PC-3 (cell line): ENCODE measurements around the gene SPIB. TPM values are rescaled to one million over a fixed set of nuclear protein-coding genes. Genes with fewer than 3 reads are reported as not detected.

Experiments
- ATAC-seq: fragments of 200-7000 bp; cut with Tn5 transposase; 2 replicates; pipeline ENCODE4 v1.9.1; 2020; ENCODE audit warnings: mild to moderate bottlenecking, moderate library complexity
- BruUV-seq: library from RNA; stranded (reverse); fragments of 400-500 nt; replicated peaks from 2 replicates; lab custom pipeline; 2021; lab: Mats Ljungman, UMichigan
- CTCF ChIA-PET: fragments of 300-600 bp; sonication (Branson Sonifier 250); formaldehyde crosslinking; loops from one replicate; lab custom pipeline; 2022; ENCODE audit warnings: antibody characterized with exemption; lab: Charles Lee
- POLR2A ChIA-PET: fragments of 300-600 bp; sonication (Branson Sonifier 250); formaldehyde crosslinking; loops from one replicate; lab custom pipeline; 2022; ENCODE audit warnings: antibody characterized with exemption; ENCODE audit not compliant: unreplicated experiment; lab: Charles Lee
- DNase-seq: peaks from one replicate; pipeline ENCODE4 v3.0.0-alpha.2; 2015
- H2AFZ ChIP-seq: fragments of 300-600 bp; sonication (generic); 2 replicates; pipeline ENCODE4 v1.6.0; 2016; ENCODE audit warnings: antibody characterized with exemption, low read length
- H3F3A ChIP-seq: fragments of 300-600 bp; sonication (generic); one replicate; pipeline ENCODE4 v1.6.0; 2017; ENCODE audit warnings: antibody characterized with exemption, low read length, control low read depth, mild to moderate bottlenecking; ENCODE audit not compliant: unreplicated experiment
- H3K27ac ChIP-seq: fragments of 300-600 bp; sonication (generic); 2 replicates; pipeline ENCODE4 v1.5.1; 2016; ENCODE audit warnings: mild to moderate bottlenecking, low read length
- H3K27me3 ChIP-seq: fragments of 300-600 bp; sonication (generic); 2 replicates; pipeline ENCODE4 v1.6.1; 2016; ENCODE audit warnings: low read length, mixed read lengths
- H3K36me3 ChIP-seq: fragments of 300-600 bp; sonication (generic); 2 replicates; pipeline ENCODE4 v1.6.1; 2016; ENCODE audit warnings: low read depth, mixed run types, low read length, mixed read lengths
- H3K4me1 ChIP-seq: fragments of 300-600 bp; sonication (generic); 2 replicates; pipeline ENCODE4 v1.5.1; 2016; ENCODE audit warnings: low read length; ENCODE audit not compliant: insufficient read depth
- H3K4me2 ChIP-seq: fragments of 300-600 bp; sonication (generic); 2 replicates; pipeline ENCODE4 v1.6.0; 2016; ENCODE audit warnings: low read length
- H3K4me3 ChIP-seq: fragments of 300-600 bp; sonication (generic); 2 replicates; pipeline ENCODE4 v1.5.1; 2016; ENCODE audit warnings: mild to moderate bottlenecking, low read length, mixed read lengths
- H3K79me2 ChIP-seq: fragments of 300-600 bp; sonication (generic); 2 replicates; pipeline ENCODE4 v1.6.1; 2017; ENCODE audit warnings: low read length, mixed read lengths
- H3K9ac ChIP-seq: fragments of 300-600 bp; sonication (generic); 2 replicates; pipeline ENCODE4 v1.6.0; 2016; ENCODE audit warnings: mild to moderate bottlenecking, low read length
- H3K9me2 ChIP-seq: fragments of 300-600 bp; sonication (generic); replicated peaks from 2 replicates; pipeline ENCODE4 v1.6.1; 2016; ENCODE audit warnings: mixed run types, low read length, mixed read lengths
- H3K9me3 ChIP-seq: fragments of 300-600 bp; sonication (generic); 2 replicates; pipeline ENCODE4 v1.6.1; 2016; ENCODE audit warnings: low read length, mixed read lengths
- H4K20me1 ChIP-seq: fragments of 300-600 bp; sonication (generic); 2 replicates; pipeline ENCODE4 v1.6.1; 2016; ENCODE audit warnings: low read length, mixed read lengths
- CTCF ChIP-seq: fragments of 300-600 bp; sonication (generic); conservative IDR thresholded peaks from 2 replicates; pipeline ENCODE4 v1.5.1; 2017; ENCODE audit warnings: antibody characterized with exemption, low read depth, mild to moderate bottlenecking, low read length
- EZH2 ChIP-seq: fragments of 300-600 bp; sonication (generic); IDR thresholded peaks from one replicate; pipeline ENCODE4 v1.6.1; 2017; ENCODE audit warnings: antibody characterized with exemption, mild to moderate bottlenecking, low read length; ENCODE audit not compliant: unreplicated experiment
- EZH2phosphoT487 ChIP-seq: fragments of 300-600 bp; sonication (generic); IDR thresholded peaks from 2 replicates; pipeline ENCODE4 v1.6.1; 2018; ENCODE audit warnings: mild to moderate bottlenecking, antibody characterized with exemption, low read length, borderline replicate concordance
- intact Hi-C: fragments of 100-400 bp; cut with micrococcal nuclease; formaldehyde crosslinking; loops from 2 replicates; pipeline ENCODE4 v1.9.0; 2023
- total RNA-seq: library from RNA; depleted of rRNA; stranded (reverse); fragments of >200 nt; gene quantifications from 2 replicates; pipeline ENCODE4 v1.2.3, GENCODE V29; 2014

The SPIB gene
- total RNA-seq, 1 experiment from 2014 or later = not detected

- Histone ChIP-seq H4K20me1 (no peaks in the 10 kb centered on the region), H3K4me2 (no peak overlapping the region), H3K36me3 (no peaks in the 10 kb centered on the region), H3K27me3 (no peaks in the 10 kb centered on the region), H3K4me3 (no peak overlapping the region), H3K27ac (no peak overlapping the region), H3K4me1 (no peaks in the 10 kb centered on the region), H3K9ac (no peak overlapping the region), H3K9me3 (no peaks in the 10 kb centered on the region), H2AFZ (no peak overlapping the region), H3F3A (no peaks in the 10 kb centered on the region), H3K9me2 (no peaks in the 10 kb centered on the region), H3K79me2 (no peaks in the 10 kb centered on the region)
- DNase-seq (peak; percentile 21), ATAC-seq (no peak)
- intact Hi-C loops = no loop called here
- ChIA-PET POLR2A (no interaction called here), CTCF (no interaction called here)
- TF ChIP-seq EZH2 (no peak), CTCF (no peak), EZH2phosphoT487 (no peak)
- no TSS peak for BruUV-seq
These were observed 30.6 kb downstream of the SPIB start for GRCh38 chr19:50449236-50449899.

- Histone ChIP-seq H3F3A (no peaks in the 10 kb centered on the region), H3K4me2 (no peak overlapping the region), H3K27ac (no peak overlapping the region), H3K4me3 (no peak overlapping the region), H3K4me1 (no peaks in the 10 kb centered on the region), H4K20me1 (no peaks in the 10 kb centered on the region), H3K9me2 (no peaks in the 10 kb centered on the region), H2AFZ (no peak overlapping the region), H3K9ac (no peak overlapping the region), H3K9me3 (no peaks in the 10 kb centered on the region), H3K79me2 (no peaks in the 10 kb centered on the region), H3K36me3 (no peaks in the 10 kb centered on the region), H3K27me3 (no peaks in the 10 kb centered on the region)
- no peak for TF ChIP-seq EZH2
- TF ChIP-seq CTCF = no peak
- TF ChIP-seq EZH2phosphoT487 = no peak
- ATAC-seq (no peak), DNase-seq (no peak)
- POLR2A ChIA-PET = no interaction called here
- no TSS peak for BruUV-seq
- CTCF ChIA-PET = no interaction called here
- intact Hi-C loops = no loop called here
These were observed 31.9 kb downstream of the SPIB start for GRCh38 chr19:50450369-50451222.

GRCh38 chr19:50451223-50451534, 32.4 kb downstream of the SPIB start:
- no TSS peak for BruUV-seq

More at GRCh38 chr19:50451223-50451534, 32.4 kb downstream of the SPIB start:
- DNase-seq (no peak), ATAC-seq (no peak)
- Histone ChIP-seq H3K4me2 (no peak overlapping the region), H3K4me3 (no peak overlapping the region), H3K9me3 (no peaks in the 10 kb centered on the region), H3K9ac (no peak overlapping the region), H3K27me3 (no peaks in the 10 kb centered on the region), H3F3A (no peaks in the 10 kb centered on the region), H3K36me3 (no peaks in the 10 kb centered on the region), H3K9me2 (no peaks in the 10 kb centered on the region), H3K4me1 (no peaks in the 10 kb centered on the region), H4K20me1 (no peaks in the 10 kb centered on the region), H2AFZ (no peak overlapping the region), H3K27ac (no peak overlapping the region), H3K79me2 (no peaks in the 10 kb centered on the region)
- intact Hi-C loops = no loop called here
- CTCF ChIA-PET = no interaction called here
- POLR2A ChIA-PET = no interaction called here
- TF ChIP-seq EZH2phosphoT487 (no peak), EZH2 (no peak)
